Left lung (tissue), 10 donors: ENCODE measurements around the gene CBY2. TPM values are rescaled to one million over a fixed set of nuclear protein-coding genes. Genes with fewer than 3 reads are reported as not detected.
"Not testable (repeated sequence)": the region's sequence is repeated elsewhere in the genome, so short reads cannot be mapped to it uniquely, and the experiment has no call there.

Experiments used
- ATAC-seq: fragments of 200-7000 bp; cut with Tn5 transposase; one replicate; pipeline ENCODE4 v1.9.1; 2020; ENCODE audit warnings: moderate library complexity
- DNase-seq, 4 donors: peaks; one replicate each; pipeline ENCODE4 v3.0.0-alpha.2; 2013 to 2020
- H3K27ac ChIP-seq, 2 donors: fragments of 200-600 bp; sonication (generic) in 1 of 2; one replicate each; pipeline versions ENCODE4 v1.5.0 to v1.8.0; 2020 to 2021
- H3K27me3 ChIP-seq, 2 donors: fragments of 200-600 bp; sonication (generic) in 1 of 2; one replicate each; pipeline versions ENCODE4 v1.5.0 to v1.8.0; 2020 to 2021
- H3K36me3 ChIP-seq, 2 donors: fragments of 200-600 bp; sonication (generic) in 1 of 2; one replicate each; pipeline versions ENCODE4 v1.5.0 to v1.8.0; 2020 to 2021
- H3K4me1 ChIP-seq, 2 donors: fragments of 200-600 bp; one replicate each; pipeline ENCODE4 v1.8.0; 2021
- H3K4me3 ChIP-seq, 2 donors: fragments of 200-600 bp; sonication (generic) in 1 of 2; one replicate each; pipeline versions ENCODE4 v1.5.0 to v1.8.0; 2020 to 2021; ENCODE audit warnings: mild to moderate bottlenecking in 1 of 2
- H3K9me3 ChIP-seq, 2 donors: fragments of 200-600 bp; sonication (generic) in 1 of 2; one replicate each; pipeline versions ENCODE4 v1.5.0 to v1.8.0; 2020 to 2021
- intact Hi-C, 2 donors: fragments of 100-400 bp; cut with DNase I; formaldehyde crosslinking; loops; one replicate each; pipeline versions ENCODE4 v1.11.2 to v1.14.2; 2022
- polyA plus RNA-seq, 6 donors: library from polyadenylated mRNA; unstranded; fragments of 120-200 nt; gene quantifications; one replicate each; pipeline ENCODE4 v1.2.1, GENCODE V29; 2013; ENCODE audit not compliant: insufficient read length in 6 of 6
- total RNA-seq, 2 donors: library from RNA; stranded (reverse); fragmentation: NEBNext Ultra II Directional; extraction: Animal tissue kit (Norgen Biotek cat#: 25700); gene quantifications; one replicate each; pipeline ENCODE4 v1.2.1, GENCODE V29; 2021
- TF ChIP-seq, protein P1 (sequence below), 2 donors: fragments of 200-600 bp; sonication (generic) in 1 of 2; IDR thresholded peaks; one replicate each; pipeline versions ENCODE4 v1.5.0 to v1.8.0; 2021; ENCODE audit warnings: antibody characterized with exemption in 2 of 2
- donor health status: DM: no; HTN: yes; CAD: no.
- donor health status: DM: no; HTN: no; CAD: no.

CBY2 gene
- total and polyA plus RNA-seq, 8 donors = not detected

DNA sequence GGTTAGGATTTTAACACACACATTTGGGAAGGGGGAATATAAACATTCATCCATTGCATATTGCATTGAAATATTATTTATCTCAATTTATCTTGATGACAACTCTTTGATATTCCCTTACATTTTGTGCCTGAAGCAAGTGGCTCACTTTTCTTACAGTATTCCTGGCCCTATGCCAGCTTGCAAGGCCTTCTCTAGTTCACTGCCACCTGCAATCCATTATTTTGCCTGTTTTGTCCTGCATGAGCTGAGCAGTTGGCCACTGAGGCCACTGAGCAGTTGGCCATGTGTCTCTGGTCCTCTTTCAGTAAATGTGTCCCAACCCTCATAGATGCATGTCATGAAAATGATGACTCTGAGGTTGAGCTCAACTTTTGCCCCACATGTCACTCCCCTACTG lies 49.8 kb downstream of the CBY2 start:
- H3K9me3 ChIP-seq = peaks cover 0 to 7% of the 10 kb centered on the region in 2 donors
- TF ChIP-seq, protein P1, sequence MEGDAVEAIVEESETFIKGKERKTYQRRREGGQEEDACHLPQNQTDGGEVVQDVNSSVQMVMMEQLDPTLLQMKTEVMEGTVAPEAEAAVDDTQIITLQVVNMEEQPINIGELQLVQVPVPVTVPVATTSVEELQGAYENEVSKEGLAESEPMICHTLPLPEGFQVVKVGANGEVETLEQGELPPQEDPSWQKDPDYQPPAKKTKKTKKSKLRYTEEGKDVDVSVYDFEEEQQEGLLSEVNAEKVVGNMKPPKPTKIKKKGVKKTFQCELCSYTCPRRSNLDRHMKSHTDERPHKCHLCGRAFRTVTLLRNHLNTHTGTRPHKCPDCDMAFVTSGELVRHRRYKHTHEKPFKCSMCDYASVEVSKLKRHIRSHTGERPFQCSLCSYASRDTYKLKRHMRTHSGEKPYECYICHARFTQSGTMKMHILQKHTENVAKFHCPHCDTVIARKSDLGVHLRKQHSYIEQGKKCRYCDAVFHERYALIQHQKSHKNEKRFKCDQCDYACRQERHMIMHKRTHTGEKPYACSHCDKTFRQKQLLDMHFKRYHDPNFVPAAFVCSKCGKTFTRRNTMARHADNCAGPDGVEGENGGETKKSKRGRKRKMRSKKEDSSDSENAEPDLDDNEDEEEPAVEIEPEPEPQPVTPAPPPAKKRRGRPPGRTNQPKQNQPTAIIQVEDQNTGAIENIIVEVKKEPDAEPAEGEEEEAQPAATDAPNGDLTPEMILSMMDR (IDR thresholded peaks at IDR 0.05) = no peak
- DNase-seq (no peak), ATAC-seq (no peak)
- H3K36me3 ChIP-seq = no peaks in the 10 kb centered on the region
- H3K27me3 ChIP-seq = peaks cover 0 to 4% of the 10 kb centered on the region in 2 donors
- H3K27ac ChIP-seq = no peak overlapping the region
- no peak overlapping the region for H3K4me3 ChIP-seq
- intact Hi-C loops = no loop called here
- no peaks in the 10 kb centered on the region for H3K4me1 ChIP-seq

GRCh38 chr13:45752510-45752909 lies 50.4 kb downstream of the CBY2 start:
- no peak for ATAC-seq
- H3K4me1 ChIP-seq = no peaks in the 10 kb centered on the region
- H3K9me3 ChIP-seq = peaks cover 0 to 12% of the 10 kb centered on the region in 2 donors
- H3K4me3 ChIP-seq = no peak overlapping the region
- TF ChIP-seq, protein P1 (IDR thresholded peaks at IDR 0.05) = no peak
- no peaks in the 10 kb centered on the region for H3K36me3 ChIP-seq
- no peak overlapping the region for H3K27ac ChIP-seq
- H3K27me3 ChIP-seq = peaks cover 0 to 4% of the 10 kb centered on the region in 2 donors
- no peak for DNase-seq
- intact Hi-C loops = no loop called here

- H3K27ac ChIP-seq, ATAC-seq, intact Hi-C loops, H3K36me3 ChIP-seq, H3K4me3 ChIP-seq, DNase-seq, H3K4me1 ChIP-seq, H3K27me3 ChIP-seq: not testable (repeated sequence)
- peaks cover 0 to 23% of the 10 kb centered on the region in 2 donors for H3K9me3 ChIP-seq
These were observed 54.4 kb downstream of the CBY2 start for GRCh38 chr13:45756498-45756897.

DNA sequence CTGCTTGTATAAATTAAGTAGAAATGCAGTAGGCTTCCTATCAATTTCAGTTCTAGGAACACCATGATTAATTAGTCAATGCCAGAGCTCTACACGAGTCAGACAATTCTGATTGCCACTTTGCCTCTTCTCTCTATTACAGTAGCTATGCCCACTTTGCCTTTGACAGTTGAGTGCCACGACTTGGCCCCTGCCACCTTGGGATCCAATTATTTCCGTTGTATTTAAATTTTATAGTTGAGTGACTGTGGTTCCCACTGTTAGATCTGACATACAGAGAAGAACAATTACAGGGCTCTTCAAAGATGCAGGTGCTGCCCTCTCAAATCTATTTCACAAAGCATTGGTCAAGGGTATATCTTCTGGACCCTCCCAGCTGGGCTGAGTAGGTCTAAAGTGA lies 55.5 kb downstream of the CBY2 start:
- DNase-seq, ATAC-seq, H3K36me3 ChIP-seq, H3K4me3 ChIP-seq, H3K27me3 ChIP-seq, intact Hi-C loops, H3K27ac ChIP-seq, H3K4me1 ChIP-seq: not testable (repeated sequence)
- peaks cover 0 to 23% of the 10 kb centered on the region in 2 donors for H3K9me3 ChIP-seq

DNA sequence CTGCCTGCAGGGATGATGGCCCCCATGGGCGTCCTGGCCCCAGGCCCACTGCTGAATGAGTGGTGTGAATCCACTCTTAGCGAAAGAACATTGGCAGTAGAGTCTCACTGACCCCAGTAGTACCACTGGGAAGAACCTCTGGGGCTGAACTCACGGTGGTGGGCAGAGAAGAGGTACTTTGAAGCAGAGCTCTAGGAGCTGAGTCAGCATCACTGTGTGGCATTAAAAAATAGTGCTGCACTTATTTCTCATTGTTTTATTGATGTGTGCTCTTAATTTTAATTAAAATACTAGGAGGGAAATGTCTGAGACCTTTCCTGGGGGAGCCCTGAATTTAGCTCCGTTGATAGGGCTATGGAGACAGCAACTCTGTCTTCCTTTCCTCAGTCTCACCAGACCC lies 61.3 kb downstream of the CBY2 start:
- TF ChIP-seq, protein P1 (IDR thresholded peaks at IDR 0.05) = no peak
- H3K9me3 ChIP-seq = peaks cover 0 to 3% of the 10 kb centered on the region in 2 donors
- no peak overlapping the region for H3K4me3 ChIP-seq
- intact Hi-C loops = no loop called here
- no peak overlapping the region for H3K27ac ChIP-seq
- peaks cover 0 to under 1% of the 10 kb centered on the region in 2 donors for H3K4me1 ChIP-seq
- H3K27me3 ChIP-seq = no peaks in the 10 kb centered on the region
- DNase-seq (no peak), ATAC-seq (no peak)
- no peaks in the 10 kb centered on the region for H3K36me3 ChIP-seq

Other genes with a start within 250 kb of the CBY2 start
- gene COG3, start 237.4 kb upstream of the CBY2 start, total RNA-seq = 10 to 100 TPM; 20.6 to 25.4 TPM
- gene COG3, start 237.4 kb upstream of the CBY2 start, polyA plus RNA-seq = 10 to 100 TPM; 31.3 to 37.8 (median 37.2) TPM
- not detected for gene ERICH6B, start 86.6 kb upstream of the CBY2 start, total RNA-seq
- gene ERICH6B, start 86.6 kb upstream of the CBY2 start, polyA plus RNA-seq = 1 to 10 TPM; 1.5 to 4.1 (median 3.1) TPM
- under 1 TPM in 1 of 2 donors, not detected in 1; 0.10 TPM for gene SIAH3, start 149.4 kb downstream of the CBY2 start, total RNA-seq
- under 1 TPM; 0.07 to 0.20 (median 0.13) TPM for gene SIAH3, start 149.4 kb downstream of the CBY2 start, polyA plus RNA-seq